Measurements from ENCODE around the gene COMMD7. TPM values are rescaled to one million over a fixed set of nuclear protein-coding genes. Genes with fewer than 3 reads are reported as not detected.

COMMD7 gene
- total and polyA plus RNA-seq, 5 donors from 2014 or later, result 52.3 to 157 (median 127) TPM

- Mint-ChIP-seq H3K36me3 (no peaks in the 10 kb centered on the region), H3K4me3 (no peak overlapping the region), H3K9me3 (no peaks in the 10 kb centered on the region), H3K27me3 (no peaks in the 10 kb centered on the region), H3K27ac (no peak overlapping the region), H3K4me1 (no peaks in the 10 kb centered on the region)
- no peak overlapping the region for H3K27ac ChIP-seq (ENCODE audit: insufficient read depth, low read length, poor library complexity, severe bottlenecking)
- H3K27me3 ChIP-seq (ENCODE audit: control insufficient read depth, insufficient read depth, low read length), result no peaks in the 10 kb centered on the region
- no peaks in the 10 kb centered on the region for H3K36me3 ChIP-seq (ENCODE audit: control insufficient read depth, insufficient read depth, low read length)
- H3K4me1 ChIP-seq (ENCODE audit: control insufficient read depth, insufficient read depth, low read length, poor library complexity, severe bottlenecking), result no peaks in the 10 kb centered on the region
- ATAC-seq (ENCODE audit: low read depth in 2 of 2), result no peak
- DNase-seq, result no peak
- H3K9me3 ChIP-seq (ENCODE audit: control insufficient read depth in 2 of 2, low read length in 2 of 2), result no peaks in the 10 kb centered on the region
- no peak overlapping the region for H3K4me3 ChIP-seq (ENCODE audit: low read depth, low read length)
These were observed 8.6 kb upstream of the COMMD7 start for GRCh38 chr20:32751702-32752457.

GRCh38 chr20:32751293-32751692 is 8.0 kb upstream of the COMMD7 start:
- H3K27me3 ChIP-seq (ENCODE audit: control insufficient read depth, insufficient read depth, low read length), result no peaks in the 10 kb centered on the region
- no peaks in the 10 kb centered on the region for H3K4me1 ChIP-seq (ENCODE audit: control insufficient read depth, insufficient read depth, low read length, poor library complexity, severe bottlenecking)
- no peaks in the 10 kb centered on the region for H3K4me1 Mint-ChIP-seq
- H3K27ac ChIP-seq (ENCODE audit: insufficient read depth, low read length, poor library complexity, severe bottlenecking), result no peak overlapping the region
- H3K36me3 Mint-ChIP-seq, result no peaks in the 10 kb centered on the region
- H3K4me3 Mint-ChIP-seq, result no peak overlapping the region
- H3K36me3 ChIP-seq (ENCODE audit: control insufficient read depth, insufficient read depth, low read length), result no peaks in the 10 kb centered on the region
- H3K27me3 Mint-ChIP-seq, result no peaks in the 10 kb centered on the region
- no peak overlapping the region for H3K4me3 ChIP-seq (ENCODE audit: low read depth, low read length)
- H3K9me3 ChIP-seq (ENCODE audit: control insufficient read depth in 2 of 2, low read length in 2 of 2), result no peaks in the 10 kb centered on the region
- H3K9me3 Mint-ChIP-seq, result no peaks in the 10 kb centered on the region
- no peak for DNase-seq
- no peak for ATAC-seq (ENCODE audit: low read depth in 2 of 2)
- H3K27ac Mint-ChIP-seq, result no peak overlapping the region

- no peaks in the 10 kb centered on the region for H3K36me3 ChIP-seq (ENCODE audit: control insufficient read depth, insufficient read depth, low read length)
- Mint-ChIP-seq H3K9me3 (no peaks in the 10 kb centered on the region), H3K4me1 (no peaks in the 10 kb centered on the region), H3K27me3 (no peaks in the 10 kb centered on the region), H3K27ac (no peak overlapping the region), H3K4me3 (peak overlapping the region in 1 of 4 donors; percentile 71), H3K36me3 (no peaks in the 10 kb centered on the region)
- no peaks in the 10 kb centered on the region for H3K4me1 ChIP-seq (ENCODE audit: control insufficient read depth, insufficient read depth, low read length, poor library complexity, severe bottlenecking)
- no peak overlapping the region for H3K4me3 ChIP-seq (ENCODE audit: low read depth, low read length)
- no peaks in the 10 kb centered on the region for H3K27me3 ChIP-seq (ENCODE audit: control insufficient read depth, insufficient read depth, low read length)
- DNase-seq, result no peak
- H3K27ac ChIP-seq (ENCODE audit: insufficient read depth, low read length, poor library complexity, severe bottlenecking), result no peak overlapping the region
- no peaks in the 10 kb centered on the region for H3K9me3 ChIP-seq (ENCODE audit: control insufficient read depth in 2 of 2, low read length in 2 of 2)
- ATAC-seq (ENCODE audit: low read depth in 2 of 2), result no peak
These were observed 6.8 kb upstream of the COMMD7 start for GRCh38 chr20:32749914-32750637.

- DNase-seq, result peak in 1 of 3 donors; percentile 41
- peak overlapping the region; percentile 83 for H3K27ac ChIP-seq (ENCODE audit: insufficient read depth, low read length, poor library complexity, severe bottlenecking)
- Mint-ChIP-seq H3K4me1 (peaks cover 21 to 60% (median 37%) of the 10 kb centered on the region in 4 donors), H3K27me3 (no peaks in the 10 kb centered on the region), H3K4me3 (peak overlapping the region; percentile 95 to 97 (median 96)), H3K9me3 (peaks cover 0 to 2% (median 0%) of the 10 kb centered on the region in 7 donors), H3K36me3 (no peaks in the 10 kb centered on the region), H3K27ac (peak overlapping the region; percentile 88 to 95 (median 88))
- H3K9me3 ChIP-seq (ENCODE audit: control insufficient read depth in 2 of 2, low read length in 2 of 2), result no peaks in the 10 kb centered on the region
- no peaks in the 10 kb centered on the region for H3K36me3 ChIP-seq (ENCODE audit: control insufficient read depth, insufficient read depth, low read length)
- no peaks in the 10 kb centered on the region for H3K27me3 ChIP-seq (ENCODE audit: control insufficient read depth, insufficient read depth, low read length)
- peak in 1 of 2 donors; percentile 18 for ATAC-seq (ENCODE audit: low read depth in 2 of 2)
- H3K4me1 ChIP-seq (ENCODE audit: control insufficient read depth, insufficient read depth, low read length, poor library complexity, severe bottlenecking), result peaks cover 41% of the 10 kb centered on the region
- H3K4me3 ChIP-seq (ENCODE audit: low read depth, low read length), result peak overlapping the region; percentile 82
These were observed 688 bp downstream of the COMMD7 start for GRCh38 chr20:32742322-32743236.

- Mint-ChIP-seq H3K36me3 (no peaks in the 10 kb centered on the region), H3K4me3 (peak overlapping the region; percentile 86 to 96 (median 94)), H3K4me1 (peaks cover 22 to 73% (median 40%) of the 10 kb centered on the region in 4 donors), H3K9me3 (peaks cover 0 to 2% (median 0%) of the 10 kb centered on the region in 7 donors), H3K27me3 (no peaks in the 10 kb centered on the region), H3K27ac (peak overlapping the region in 2 of 3 donors; percentile 25 to 95)
- no peaks in the 10 kb centered on the region for H3K36me3 ChIP-seq (ENCODE audit: control insufficient read depth, insufficient read depth, low read length)
- no peak for ATAC-seq (ENCODE audit: low read depth in 2 of 2)
- peaks cover 55% of the 10 kb centered on the region for H3K4me1 ChIP-seq (ENCODE audit: control insufficient read depth, insufficient read depth, low read length, poor library complexity, severe bottlenecking)
- no peaks in the 10 kb centered on the region for H3K9me3 ChIP-seq (ENCODE audit: control insufficient read depth in 2 of 2, low read length in 2 of 2)
- DNase-seq, result no peak
- H3K27ac ChIP-seq (ENCODE audit: insufficient read depth, low read length, poor library complexity, severe bottlenecking), result peak overlapping the region; percentile 15
- no peaks in the 10 kb centered on the region for H3K27me3 ChIP-seq (ENCODE audit: control insufficient read depth, insufficient read depth, low read length)
- no peak overlapping the region for H3K4me3 ChIP-seq (ENCODE audit: low read depth, low read length)
These were observed 2.1 kb downstream of the COMMD7 start for GRCh38 chr20:32741151-32741550.

- Mint-ChIP-seq H3K4me3 (peak overlapping the region; percentile 73 to 87 (median 79)), H3K27me3 (no peaks in the 10 kb centered on the region), H3K27ac (peak overlapping the region; percentile 88 to 93 (median 91)), H3K9me3 (peaks cover 0 to under 1% (median 0%) of the 10 kb centered on the region in 7 donors), H3K36me3 (no peaks in the 10 kb centered on the region), H3K4me1 (peaks cover 20 to 68% (median 39%) of the 10 kb centered on the region in 4 donors)
- no peaks in the 10 kb centered on the region for H3K36me3 ChIP-seq (ENCODE audit: control insufficient read depth, insufficient read depth, low read length)
- DNase-seq, result peak; percentile 11 to 84 (median 71)
- H3K4me1 ChIP-seq (ENCODE audit: control insufficient read depth, insufficient read depth, low read length, poor library complexity, severe bottlenecking), result peaks cover 54% of the 10 kb centered on the region
- ATAC-seq (ENCODE audit: low read depth in 2 of 2), result peak; percentile 91 to 93
- no peaks in the 10 kb centered on the region for H3K9me3 ChIP-seq (ENCODE audit: control insufficient read depth in 2 of 2, low read length in 2 of 2)
- H3K4me3 ChIP-seq (ENCODE audit: low read depth, low read length), result peak overlapping the region; percentile 65
- H3K27ac ChIP-seq (ENCODE audit: insufficient read depth, low read length, poor library complexity, severe bottlenecking), result peak overlapping the region; percentile 78
- H3K27me3 ChIP-seq (ENCODE audit: control insufficient read depth, insufficient read depth, low read length), result no peaks in the 10 kb centered on the region
These were observed 5.7 kb downstream of the COMMD7 start for GRCh38 chr20:32737371-32738223.

Measured in CD4-positive, CD25-positive, alpha-beta regulatory T cell (primary cell).